Fibroblast of villous mesenchyme (primary cell): ENCODE results near the gene PLEKHA8. TPM values are rescaled to one million over a fixed set of nuclear protein-coding genes. Genes with fewer than 3 reads are reported as not detected.

Source experiments
- DNase-seq: peaks from one replicate; pipeline ENCODE4 v3.0.0-alpha.2; 2010; ENCODE audit warnings: low read depth
- H3K4me3 ChIP-seq: 2 replicates; pipeline ENCODE4 v1.5.1; 2011; ENCODE audit warnings: low read depth, mild to moderate bottlenecking, low read length
- CTCF ChIP-seq: IDR thresholded peaks from 2 replicates; pipeline ENCODE4 v1.5.1; 2012; ENCODE audit warnings: low read depth, mild to moderate bottlenecking, low read length; ENCODE audit not compliant: insufficient read depth
- total RNA-seq: library from RNA; depleted of rRNA; stranded (reverse); fragments of >200 nt; gene quantifications from 2 replicates; pipeline ENCODE4 v1.2.3, GENCODE V29; 2012

PLEKHA8 gene
- total RNA-seq, 1 donor, result 17.7 TPM

GRCh38 chr7:30117896-30118295, 89.7 kb downstream of the PLEKHA8 start:
- H3K4me3 ChIP-seq, result no peak overlapping the region
- DNase-seq, result no peak
- no peak for TF ChIP-seq CTCF

GRCh38 chr7:30119890-30120577, 91.8 kb downstream of the PLEKHA8 start:
- no peak for TF ChIP-seq CTCF
- no peak for DNase-seq
- H3K4me3 ChIP-seq, result no peak overlapping the region

GRCh38 chr7:30133736-30134610, 105.8 kb downstream of the PLEKHA8 start:
- DNase-seq, result peak; percentile 8
- no peak for TF ChIP-seq CTCF
- H3K4me3 ChIP-seq, result peak overlapping the region; percentile 61

GRCh38 chr7:30134611-30135300, 106.5 kb downstream of the PLEKHA8 start, which contains the start of gene MTURN:
Gene MTURN, plus strand, starts transcription at chr7:30134986. Its CDS starts 151 bp downstream, at chr7:30135137.
- H3K4me3 ChIP-seq, result peak within 1 kb of the TSS; percentile 75
- DNase-seq, result peak; percentile 86
- no peak for TF ChIP-seq CTCF

- TF ChIP-seq CTCF, result no peak
- peak overlapping the region; percentile 75 for H3K4me3 ChIP-seq
- DNase-seq, result peak; percentile 44
These were observed 107.3 kb downstream of the PLEKHA8 start for GRCh38 chr7:30135301-30136116.
